ENCODE results near the gene PCNX2.
"Not testable (repeated sequence)": the region's sequence is repeated elsewhere in the genome, so short reads cannot be mapped to it uniquely, and the experiment has no call there.

PCNX2 gene

DNA sequence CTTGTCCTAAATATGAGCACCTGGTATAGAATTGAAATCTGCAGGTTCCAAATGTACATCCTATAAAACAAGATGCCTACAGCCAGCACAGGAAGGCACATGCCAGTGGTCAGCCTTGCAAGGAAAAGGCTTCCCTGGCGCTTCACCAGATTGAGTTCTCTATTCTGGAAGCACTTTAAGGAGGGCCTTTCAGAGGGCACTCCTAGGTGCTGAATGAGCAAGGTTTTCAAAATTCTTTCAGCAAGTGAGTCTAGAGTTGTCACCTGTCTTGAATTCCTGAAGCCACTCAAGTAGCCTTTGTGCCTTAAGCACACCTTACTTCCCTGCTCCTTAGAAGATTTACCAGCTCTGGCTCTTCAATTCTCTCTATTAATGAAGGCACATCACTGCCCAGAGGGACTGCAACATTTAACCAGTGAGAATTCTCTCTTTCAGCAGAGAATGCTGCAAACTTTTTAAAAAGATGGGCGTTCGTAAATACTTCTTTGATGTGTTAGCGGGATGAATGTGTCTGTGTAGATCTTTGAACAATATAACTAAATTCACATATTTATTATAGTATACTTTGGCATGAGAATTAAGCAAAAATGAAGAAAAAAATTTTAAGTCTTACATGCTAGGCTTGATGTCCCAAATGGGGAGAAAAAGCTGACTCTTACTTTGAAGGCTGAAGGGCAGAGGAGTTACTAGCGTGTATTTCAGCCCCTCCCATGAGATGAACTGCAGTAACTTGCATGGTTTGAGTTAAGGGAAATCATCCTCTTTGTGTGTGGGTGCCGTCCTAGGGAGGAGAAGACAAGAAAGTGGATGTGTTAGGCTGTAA is 183.1 kb downstream of the PCNX2 start:
- Mint-ChIP-seq H3K9me3 (ENCODE audit: low read depth) (no peaks in the 10 kb centered on the region), H3K4me3 (no peak overlapping the region), H3K27ac (no peak overlapping the region)

DNA sequence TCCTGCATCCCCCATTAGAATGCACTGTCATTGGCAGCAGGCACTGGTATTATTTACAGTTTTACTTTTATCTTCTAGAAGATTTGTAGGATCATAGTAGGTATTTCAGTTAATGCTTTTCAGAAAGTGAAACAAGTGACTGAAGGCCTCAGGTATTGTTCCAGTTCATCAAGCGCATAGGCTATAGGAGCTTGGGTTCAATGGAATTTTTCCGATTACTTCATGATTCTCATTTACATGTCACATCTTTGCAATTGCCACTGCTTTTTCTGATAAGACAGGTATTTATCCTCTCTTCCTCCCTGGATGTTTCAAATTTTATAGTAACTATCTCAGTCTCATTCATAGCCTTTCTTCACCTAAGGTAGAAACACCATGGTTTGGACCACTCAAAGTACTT is 183.8 kb downstream of the PCNX2 start:
- no peak overlapping the region for H3K27ac Mint-ChIP-seq

More for the DNA sequence above, 183.1 kb downstream of the PCNX2 start:
- Mint-ChIP-seq H3K4me1 (ENCODE audit: low read depth) (peaks cover 14% of the 10 kb centered on the region), H3K27me3 (no peaks in the 10 kb centered on the region), H3K36me3 (peaks cover 38% of the 10 kb centered on the region)

DNA sequence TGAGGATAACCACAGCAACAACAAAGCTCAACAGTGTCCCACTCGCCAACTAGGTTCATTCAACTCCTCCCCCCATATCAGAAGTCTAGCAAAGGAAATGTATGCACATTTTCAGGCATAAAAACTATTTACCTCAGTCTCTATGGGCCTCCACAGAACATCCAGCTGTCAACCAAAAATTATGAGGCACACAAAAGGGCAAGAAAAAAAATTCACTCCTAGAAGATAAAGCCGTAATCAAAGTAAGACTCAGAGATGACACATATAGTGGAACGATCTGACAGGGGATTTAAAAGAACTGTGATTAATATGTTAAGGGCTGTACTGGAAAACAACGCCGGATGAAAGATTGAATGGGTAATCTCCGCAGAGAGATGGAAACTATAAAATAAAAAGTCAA is 186.4 kb downstream of the PCNX2 start:
- H3K4me3 Mint-ChIP-seq = no peak overlapping the region
- H3K4me1 Mint-ChIP-seq (ENCODE audit: low read depth) = peaks cover 12% of the 10 kb centered on the region
- H3K27me3 Mint-ChIP-seq = no peaks in the 10 kb centered on the region
- peaks cover 41% of the 10 kb centered on the region for H3K36me3 Mint-ChIP-seq
- H3K27ac Mint-ChIP-seq = no peak overlapping the region
- no peaks in the 10 kb centered on the region for H3K9me3 Mint-ChIP-seq (ENCODE audit: low read depth)

More for the DNA sequence above, 183.8 kb downstream of the PCNX2 start:
- Mint-ChIP-seq H3K4me3 (no peak overlapping the region), H3K36me3 (peaks cover 37% of the 10 kb centered on the region), H3K27me3 (no peaks in the 10 kb centered on the region), H3K4me1 (ENCODE audit: low read depth) (peaks cover 14% of the 10 kb centered on the region), H3K9me3 (ENCODE audit: low read depth) (no peaks in the 10 kb centered on the region)

DNA sequence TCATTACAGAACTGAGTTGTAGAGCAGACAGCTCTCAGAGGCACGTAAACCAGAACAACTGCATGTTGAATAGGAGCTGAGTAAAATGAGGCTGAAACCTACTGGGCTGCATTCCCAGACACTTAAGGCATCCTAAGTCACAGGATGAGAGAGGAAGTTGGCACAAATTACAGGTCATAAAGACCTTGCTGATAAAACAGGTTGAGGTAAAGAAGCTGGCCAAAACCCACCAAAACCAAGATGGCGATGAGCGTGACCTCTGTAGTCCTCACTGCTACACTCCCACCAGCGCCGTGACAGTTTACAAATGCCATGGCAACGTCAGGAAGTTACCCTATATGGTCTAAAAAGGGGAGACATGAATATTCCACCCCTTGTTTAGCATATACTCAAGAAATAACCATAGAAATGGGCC is 187.8 kb downstream of the PCNX2 start:
- not testable (repeated sequence) for H3K4me1 Mint-ChIP-seq (ENCODE audit: low read depth); H3K4me3 Mint-ChIP-seq; H3K27me3 Mint-ChIP-seq; H3K27ac Mint-ChIP-seq; H3K9me3 Mint-ChIP-seq (ENCODE audit: low read depth)
- H3K36me3 Mint-ChIP-seq = peaks cover 48% of the 10 kb centered on the region

DNA sequence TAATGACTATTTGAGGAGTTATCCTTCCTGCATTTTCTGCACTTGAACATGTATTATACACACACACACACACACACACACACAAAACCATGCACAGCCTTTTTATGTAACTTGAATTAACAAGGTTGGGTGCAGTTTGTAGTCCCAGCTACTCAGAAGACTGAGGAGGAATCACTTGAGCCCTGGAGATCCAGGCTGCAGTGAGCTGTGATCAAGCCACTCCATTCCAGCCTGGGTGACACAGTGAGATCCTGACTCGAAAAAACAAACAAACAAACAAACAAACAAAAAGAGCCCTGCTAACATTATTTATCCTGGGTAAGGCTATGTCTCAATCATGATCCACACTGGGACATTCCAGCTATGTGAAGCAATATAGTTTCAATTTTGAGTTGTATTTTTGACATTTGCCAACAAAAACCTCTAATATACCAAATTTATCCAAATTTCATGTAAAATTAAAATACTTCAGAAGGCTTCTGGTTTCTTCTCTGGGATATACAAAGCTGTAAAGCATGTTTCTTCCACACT is 188.3 kb downstream of the PCNX2 start:
- Mint-ChIP-seq H3K4me1 (ENCODE audit: low read depth) (no peaks in the 10 kb centered on the region), H3K27me3 (no peaks in the 10 kb centered on the region), H3K36me3 (peaks cover 45% of the 10 kb centered on the region), H3K9me3 (ENCODE audit: low read depth) (no peaks in the 10 kb centered on the region), H3K4me3 (no peak overlapping the region), H3K27ac (no peak overlapping the region)

DNA sequence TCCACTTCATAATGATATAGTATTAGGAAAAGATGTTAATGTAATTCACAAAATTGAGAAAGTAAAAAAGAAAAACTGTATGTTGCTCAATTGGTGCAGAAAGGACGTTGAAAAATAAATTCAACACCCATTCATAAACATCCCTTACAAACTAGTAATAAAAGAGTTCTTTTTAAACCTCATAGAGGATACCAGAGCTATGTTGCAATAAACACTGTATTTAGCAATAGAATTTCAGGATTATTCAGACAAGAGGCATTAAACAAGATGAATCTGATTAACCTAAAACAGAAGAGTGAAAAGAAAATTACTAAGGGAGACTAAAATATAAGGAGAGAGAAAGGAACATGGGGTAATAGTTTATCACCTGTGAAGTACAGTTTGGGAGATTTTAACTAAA is 190.3 kb downstream of the PCNX2 start:
- H3K36me3 Mint-ChIP-seq = peaks cover 39% of the 10 kb centered on the region
- H3K27me3 Mint-ChIP-seq = no peaks in the 10 kb centered on the region
- H3K9me3 Mint-ChIP-seq (ENCODE audit: low read depth) = no peaks in the 10 kb centered on the region
- H3K4me3 Mint-ChIP-seq = no peak overlapping the region
- no peak overlapping the region for H3K27ac Mint-ChIP-seq
- no peaks in the 10 kb centered on the region for H3K4me1 Mint-ChIP-seq (ENCODE audit: low read depth)

DNA sequence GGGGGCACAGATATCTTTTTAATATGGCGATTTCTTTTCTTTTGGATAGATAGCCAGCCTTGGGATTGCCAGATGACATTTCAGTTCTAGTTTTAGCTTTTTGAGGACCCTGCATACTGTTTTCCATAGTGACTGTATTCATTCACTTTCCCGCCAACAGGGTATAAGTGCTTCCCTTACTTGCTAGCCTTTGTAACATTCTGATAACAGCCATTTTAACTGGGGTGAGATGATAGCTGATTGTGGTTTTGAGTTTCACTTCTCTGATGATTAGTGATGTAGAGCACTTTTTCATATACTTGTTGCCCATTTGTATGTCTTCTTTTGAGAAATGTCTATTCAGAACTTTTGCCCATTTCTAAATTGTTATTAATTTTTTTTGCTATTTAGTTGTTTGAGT is 193.2 kb downstream of the PCNX2 start:
- H3K27ac Mint-ChIP-seq = no peak overlapping the region
- H3K36me3 Mint-ChIP-seq = peaks cover 33% of the 10 kb centered on the region
- H3K9me3 Mint-ChIP-seq (ENCODE audit: low read depth) = no peaks in the 10 kb centered on the region

DNA sequence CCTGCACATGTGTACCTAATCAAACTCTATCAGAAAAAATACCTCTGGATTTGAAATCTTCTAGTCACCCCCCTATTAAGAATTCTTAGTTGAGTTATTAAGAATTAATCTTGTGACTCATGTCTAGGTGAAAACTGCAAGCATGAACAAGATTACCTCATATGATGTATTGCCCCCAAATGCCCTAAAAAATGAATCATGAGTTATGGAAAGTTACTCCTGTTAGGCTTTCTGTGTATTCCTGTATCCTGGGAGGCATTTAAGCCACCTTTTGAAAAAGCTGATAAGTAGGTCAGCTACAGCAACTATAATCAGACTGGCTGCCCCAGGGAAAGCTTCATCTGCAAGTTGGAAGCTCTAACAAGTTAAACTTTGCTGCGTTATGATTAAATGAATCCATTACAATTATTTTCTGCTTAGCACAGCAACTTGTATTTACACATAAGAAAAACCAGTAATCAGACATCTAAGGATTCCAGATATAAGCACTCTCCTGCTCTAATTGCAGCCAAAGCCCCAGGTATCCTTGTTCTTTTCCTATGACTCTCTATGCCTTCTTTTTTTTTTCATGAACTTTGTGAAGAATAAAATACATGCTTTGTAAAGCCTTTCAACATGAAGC is 197.5 kb downstream of the PCNX2 start:
- H3K27ac Mint-ChIP-seq = no peak overlapping the region

More for the DNA sequence above, 193.2 kb downstream of the PCNX2 start:
- H3K4me3 Mint-ChIP-seq = no peak overlapping the region
- no peaks in the 10 kb centered on the region for H3K4me1 Mint-ChIP-seq (ENCODE audit: low read depth)
- H3K27me3 Mint-ChIP-seq = no peaks in the 10 kb centered on the region

DNA sequence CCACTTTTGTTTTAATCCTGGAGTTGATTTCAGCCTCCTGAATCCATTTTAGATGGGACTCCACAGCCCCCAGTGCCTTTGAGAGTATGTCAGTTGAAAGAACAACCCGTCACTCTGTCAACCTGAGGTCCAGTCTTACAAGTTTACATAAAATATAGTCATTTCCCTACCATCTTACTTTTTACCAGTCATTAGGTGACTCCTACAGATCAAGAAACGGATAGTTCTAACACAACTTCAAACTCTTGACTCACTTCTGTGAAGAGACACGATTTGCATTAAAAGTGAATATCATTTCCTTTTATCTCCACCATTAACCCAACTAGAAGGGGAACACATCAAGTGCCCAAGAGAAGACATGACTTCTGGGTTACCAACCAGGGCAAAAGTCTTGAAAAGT is 198.0 kb downstream of the PCNX2 start:
- no peak overlapping the region for H3K4me3 Mint-ChIP-seq
- no peak overlapping the region for H3K27ac Mint-ChIP-seq
- peaks cover 27% of the 10 kb centered on the region for H3K36me3 Mint-ChIP-seq
- H3K9me3 Mint-ChIP-seq (ENCODE audit: low read depth) = no peaks in the 10 kb centered on the region
- no peaks in the 10 kb centered on the region for H3K4me1 Mint-ChIP-seq (ENCODE audit: low read depth)
- H3K27me3 Mint-ChIP-seq = no peaks in the 10 kb centered on the region

More for the DNA sequence above, 197.5 kb downstream of the PCNX2 start:
- Mint-ChIP-seq H3K4me1 (ENCODE audit: low read depth) (no peaks in the 10 kb centered on the region), H3K36me3 (peaks cover 31% of the 10 kb centered on the region), H3K9me3 (ENCODE audit: low read depth) (no peaks in the 10 kb centered on the region), H3K4me3 (no peak overlapping the region), H3K27me3 (no peaks in the 10 kb centered on the region)

DNA sequence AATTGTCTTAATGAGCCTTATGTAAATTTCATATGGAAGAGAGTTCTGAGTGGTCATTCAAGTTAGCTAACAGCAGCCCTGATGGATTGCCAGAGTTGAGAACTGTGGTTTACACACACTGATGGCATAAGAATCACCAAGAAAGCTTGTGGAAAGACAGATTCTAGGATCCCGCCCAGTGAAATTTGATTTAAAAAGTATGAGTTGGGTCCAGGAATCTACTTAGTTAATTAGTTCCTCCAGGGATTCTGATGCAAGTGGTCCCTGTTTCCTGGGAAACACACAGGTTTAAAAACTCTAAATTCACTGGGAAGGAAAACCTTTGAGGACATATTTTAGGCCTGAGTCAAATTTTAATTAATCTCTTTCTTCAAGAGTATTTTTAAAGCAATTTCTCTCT is 200.8 kb downstream of the PCNX2 start:
- H3K36me3 Mint-ChIP-seq = peaks cover 28% of the 10 kb centered on the region
- no peaks in the 10 kb centered on the region for H3K9me3 Mint-ChIP-seq (ENCODE audit: low read depth)
- no peaks in the 10 kb centered on the region for H3K27me3 Mint-ChIP-seq
- H3K27ac Mint-ChIP-seq = no peak overlapping the region
- peaks cover 4% of the 10 kb centered on the region for H3K4me1 Mint-ChIP-seq (ENCODE audit: low read depth)
- no peak overlapping the region for H3K4me3 Mint-ChIP-seq

DNA sequence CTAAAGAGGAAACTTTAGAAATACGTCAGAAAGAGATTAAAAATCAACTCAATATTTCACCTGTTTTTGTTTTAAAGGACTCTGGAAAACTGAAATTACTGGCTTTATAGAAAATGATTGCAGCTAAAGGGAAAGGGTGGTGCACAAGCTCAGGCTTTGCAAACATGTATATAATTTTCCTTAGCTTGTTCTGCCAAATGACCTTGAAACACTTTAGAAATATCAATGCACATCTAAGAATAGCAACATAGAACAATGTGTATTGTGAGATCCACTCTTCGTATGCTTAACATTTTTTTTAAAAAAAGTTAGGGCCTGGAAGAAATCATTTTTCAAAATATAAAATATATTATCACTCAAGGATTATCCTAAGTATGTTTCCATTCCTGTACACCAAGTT is 201.3 kb downstream of the PCNX2 start:
- Mint-ChIP-seq H3K4me1 (ENCODE audit: low read depth) (peaks cover 4% of the 10 kb centered on the region), H3K9me3 (ENCODE audit: low read depth) (no peaks in the 10 kb centered on the region), H3K27me3 (no peaks in the 10 kb centered on the region), H3K4me3 (no peak overlapping the region), H3K27ac (no peak overlapping the region), H3K36me3 (peaks cover 29% of the 10 kb centered on the region)

DNA sequence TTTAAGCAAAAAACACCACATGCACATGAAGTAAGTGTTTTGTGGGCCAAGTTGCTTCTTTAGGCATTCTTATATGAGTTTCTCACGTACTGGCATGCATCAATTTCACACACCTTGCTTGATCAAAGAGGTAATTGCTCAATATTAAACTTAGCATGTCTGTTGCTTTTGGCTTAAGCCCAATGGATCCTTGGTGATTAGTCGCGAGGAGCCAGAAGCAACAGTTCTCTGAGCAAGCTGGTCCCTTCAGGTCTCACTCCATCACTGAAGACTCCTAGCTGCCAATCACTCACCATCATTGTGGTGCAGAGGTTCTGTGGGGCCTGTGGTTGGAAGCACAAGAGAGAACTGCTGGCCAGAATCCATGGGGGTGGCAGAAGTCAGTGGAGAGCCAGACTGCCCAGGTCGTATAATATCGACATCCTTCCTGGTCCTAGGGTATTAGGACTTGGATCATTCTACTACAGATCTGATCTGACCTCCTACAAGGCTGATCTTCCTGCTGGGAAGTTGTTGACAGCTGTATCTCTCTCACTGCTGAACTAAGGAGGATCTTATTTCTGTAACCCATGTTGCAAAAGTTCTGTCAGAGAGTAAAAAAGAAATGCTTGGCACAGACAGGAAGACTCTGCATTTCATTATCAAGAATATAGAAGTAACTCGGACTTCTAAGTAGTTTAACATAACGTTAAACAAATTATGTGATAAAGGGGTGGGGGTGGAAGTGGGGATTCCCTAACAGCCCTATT is 204.6 kb downstream of the PCNX2 start:
- Mint-ChIP-seq H3K27ac (no peak overlapping the region), H3K4me1 (ENCODE audit: low read depth) (peaks cover 4% of the 10 kb centered on the region), H3K36me3 (peaks cover 32% of the 10 kb centered on the region), H3K4me3 (no peak overlapping the region), H3K9me3 (ENCODE audit: low read depth) (no peaks in the 10 kb centered on the region), H3K27me3 (no peaks in the 10 kb centered on the region)

DNA sequence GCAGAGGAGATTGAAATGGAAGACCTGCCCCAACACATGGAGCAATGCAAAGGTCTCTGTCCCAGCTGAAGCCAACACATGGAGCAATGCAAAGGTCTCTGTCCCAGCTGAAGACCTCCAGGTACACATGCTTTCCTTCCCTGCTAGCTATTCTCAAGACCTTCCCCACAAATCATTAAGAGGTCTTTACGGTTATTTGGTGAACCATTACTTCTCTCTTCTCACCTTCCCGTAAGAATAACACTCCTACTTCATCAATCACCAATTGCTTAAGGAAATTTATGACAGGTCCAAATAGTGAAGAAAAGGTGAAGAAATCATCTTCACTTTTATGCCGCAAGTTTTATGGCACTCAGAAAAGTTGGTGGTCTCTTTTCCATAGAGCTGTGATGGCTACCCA is 206.3 kb downstream of the PCNX2 start:
- Mint-ChIP-seq H3K4me3 (no peak overlapping the region), H3K27ac (no peak overlapping the region), H3K4me1 (ENCODE audit: low read depth) (peaks cover 4% of the 10 kb centered on the region), H3K9me3 (ENCODE audit: low read depth) (no peaks in the 10 kb centered on the region), H3K36me3 (peaks cover 35% of the 10 kb centered on the region), H3K27me3 (no peaks in the 10 kb centered on the region)

DNA sequence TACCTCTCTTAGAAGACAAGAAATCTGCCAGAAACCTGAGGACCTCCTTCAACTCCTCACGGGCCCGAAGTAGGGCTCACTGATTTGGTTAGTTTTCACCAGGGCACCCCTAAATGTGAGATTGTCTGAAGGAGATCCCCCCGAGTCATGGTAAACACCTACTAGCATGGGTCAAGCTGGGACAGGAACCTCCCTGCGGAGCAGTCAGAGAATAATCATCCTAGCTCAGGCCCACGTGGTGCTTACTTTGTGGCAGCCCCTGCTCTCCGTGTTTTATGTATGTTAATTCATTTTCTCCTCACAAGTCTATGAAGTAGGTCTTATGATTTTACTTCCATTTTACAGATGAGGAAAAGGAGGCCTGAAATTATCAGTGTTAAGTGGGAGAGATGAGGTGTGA is 206.9 kb downstream of the PCNX2 start:
- Mint-ChIP-seq H3K4me3 (no peak overlapping the region), H3K36me3 (peaks cover 32% of the 10 kb centered on the region), H3K4me1 (ENCODE audit: low read depth) (peaks cover 4% of the 10 kb centered on the region), H3K27ac (no peak overlapping the region), H3K9me3 (ENCODE audit: low read depth) (no peaks in the 10 kb centered on the region), H3K27me3 (no peaks in the 10 kb centered on the region)

All from activated naive CD8-positive, alpha-beta T cell (primary cell).